22Rv1 (cell line): ENCODE data around the gene RUVBL1.

ENCODE experiments used
- ZFX ChIP-seq: fragments of 450-650 bp; IDR thresholded peaks from 2 replicates; pipeline ENCODE4 v1.6.1; 2017; ENCODE audit warnings: antibody characterized with exemption, borderline replicate concordance
- TF ChIP-seq, protein P1 (sequence below): fragments of 450-650 bp; IDR thresholded peaks from 2 replicates; pipeline ENCODE4 v1.5.1; 2017; ENCODE audit warnings: mild to moderate bottlenecking

DNA sequence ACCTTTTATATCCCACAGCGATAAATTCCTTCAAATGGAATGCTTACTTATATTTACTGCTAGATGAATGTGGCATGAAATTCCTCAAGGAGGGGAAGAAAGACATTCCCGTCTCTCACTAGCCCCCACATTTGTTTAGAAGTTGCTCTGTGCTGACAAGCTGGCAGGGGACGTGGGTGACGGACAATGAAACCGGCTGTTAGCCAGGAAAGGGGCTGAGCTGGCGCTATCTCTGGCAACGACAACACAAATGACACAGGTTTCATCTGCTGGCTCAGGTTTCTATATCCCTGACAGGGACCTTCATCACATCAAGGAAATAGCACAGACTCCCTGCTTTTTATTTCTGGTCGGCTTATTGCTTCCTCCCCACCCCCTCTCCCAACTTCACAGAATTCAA lies 15.8 kb downstream of the RUVBL1 start:
- TF ChIP-seq, protein P1, sequence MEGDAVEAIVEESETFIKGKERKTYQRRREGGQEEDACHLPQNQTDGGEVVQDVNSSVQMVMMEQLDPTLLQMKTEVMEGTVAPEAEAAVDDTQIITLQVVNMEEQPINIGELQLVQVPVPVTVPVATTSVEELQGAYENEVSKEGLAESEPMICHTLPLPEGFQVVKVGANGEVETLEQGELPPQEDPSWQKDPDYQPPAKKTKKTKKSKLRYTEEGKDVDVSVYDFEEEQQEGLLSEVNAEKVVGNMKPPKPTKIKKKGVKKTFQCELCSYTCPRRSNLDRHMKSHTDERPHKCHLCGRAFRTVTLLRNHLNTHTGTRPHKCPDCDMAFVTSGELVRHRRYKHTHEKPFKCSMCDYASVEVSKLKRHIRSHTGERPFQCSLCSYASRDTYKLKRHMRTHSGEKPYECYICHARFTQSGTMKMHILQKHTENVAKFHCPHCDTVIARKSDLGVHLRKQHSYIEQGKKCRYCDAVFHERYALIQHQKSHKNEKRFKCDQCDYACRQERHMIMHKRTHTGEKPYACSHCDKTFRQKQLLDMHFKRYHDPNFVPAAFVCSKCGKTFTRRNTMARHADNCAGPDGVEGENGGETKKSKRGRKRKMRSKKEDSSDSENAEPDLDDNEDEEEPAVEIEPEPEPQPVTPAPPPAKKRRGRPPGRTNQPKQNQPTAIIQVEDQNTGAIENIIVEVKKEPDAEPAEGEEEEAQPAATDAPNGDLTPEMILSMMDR: no peak
- TF ChIP-seq ZFX: no peak
